HUES48 (cell line): ENCODE results near the gene TRAF3IP1.
"Not testable (repeated sequence)": the region's sequence is repeated elsewhere in the genome, so short reads cannot be mapped to it uniquely, and the experiment has no call there.

Experiments used
- H3K27ac ChIP-seq: one replicate; pipeline ENCODE4 v1.7.0; 2013; ENCODE audit warnings: low read depth, low read length, inconsistent platforms
- H3K27me3 ChIP-seq: 2 replicates; pipeline ENCODE4 v1.6.1; 2013; ENCODE audit warnings: mild to moderate bottlenecking, low read length; ENCODE audit not compliant: control insufficient read depth, insufficient read depth
- H3K36me3 ChIP-seq: 2 replicates; pipeline ENCODE4 v1.6.1; 2013; ENCODE audit warnings: low read length; ENCODE audit not compliant: control insufficient read depth, insufficient read depth
- H3K4me1 ChIP-seq: 2 replicates; pipeline ENCODE4 v1.6.1; 2013; ENCODE audit warnings: mild to moderate bottlenecking, low read length; ENCODE audit not compliant: control insufficient read depth, insufficient read depth
- H3K4me3 ChIP-seq: 2 replicates; pipeline ENCODE4 v1.5.1; 2013; ENCODE audit warnings: mild to moderate bottlenecking, low read depth, low read length
- H3K9ac ChIP-seq: 2 replicates; pipeline ENCODE4 v1.6.1; 2013; ENCODE audit warnings: mild to moderate bottlenecking, low read depth, low read length, moderate library complexity
- H3K9me3 ChIP-seq: 2 replicates; pipeline ENCODE4 v1.6.1; 2013; ENCODE audit warnings: low read length; ENCODE audit not compliant: control insufficient read depth, insufficient read depth

TRAF3IP1 gene

DNA sequence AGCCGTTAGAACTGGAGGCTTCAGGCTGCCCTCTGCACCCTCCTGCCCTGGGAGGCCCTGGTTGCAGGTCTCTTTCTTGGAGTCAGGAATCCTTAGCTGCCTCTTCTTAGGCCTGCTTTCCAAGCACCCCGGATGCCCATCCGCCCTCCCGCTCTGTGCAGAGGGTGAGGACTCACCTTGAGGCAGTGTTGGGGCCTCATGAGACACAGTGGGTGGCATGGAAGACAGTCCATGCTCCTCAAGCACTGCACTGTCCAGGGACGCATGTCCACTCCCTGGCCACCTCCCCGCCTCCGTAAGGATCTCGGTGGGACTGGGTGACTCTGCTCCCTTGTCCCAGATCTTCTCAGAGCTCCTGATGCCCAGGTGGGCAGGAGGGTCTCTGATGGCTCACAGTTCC is 5.7 kb upstream of the TRAF3IP1 start:
- 0 out of 2 replicates have a peak, but pooled peaks cover under 1% of the 10 kb centered on the region for H3K4me1 ChIP-seq
- peaks cover 6% of the 10 kb centered on the region for H3K27me3 ChIP-seq
- H3K9ac ChIP-seq, result no peak overlapping the region
- H3K4me3 ChIP-seq, result no peak overlapping the region
- no peaks in the 10 kb centered on the region for H3K36me3 ChIP-seq
- H3K27ac ChIP-seq, result no peak overlapping the region
- H3K9me3 ChIP-seq, result no peaks in the 10 kb centered on the region

DNA sequence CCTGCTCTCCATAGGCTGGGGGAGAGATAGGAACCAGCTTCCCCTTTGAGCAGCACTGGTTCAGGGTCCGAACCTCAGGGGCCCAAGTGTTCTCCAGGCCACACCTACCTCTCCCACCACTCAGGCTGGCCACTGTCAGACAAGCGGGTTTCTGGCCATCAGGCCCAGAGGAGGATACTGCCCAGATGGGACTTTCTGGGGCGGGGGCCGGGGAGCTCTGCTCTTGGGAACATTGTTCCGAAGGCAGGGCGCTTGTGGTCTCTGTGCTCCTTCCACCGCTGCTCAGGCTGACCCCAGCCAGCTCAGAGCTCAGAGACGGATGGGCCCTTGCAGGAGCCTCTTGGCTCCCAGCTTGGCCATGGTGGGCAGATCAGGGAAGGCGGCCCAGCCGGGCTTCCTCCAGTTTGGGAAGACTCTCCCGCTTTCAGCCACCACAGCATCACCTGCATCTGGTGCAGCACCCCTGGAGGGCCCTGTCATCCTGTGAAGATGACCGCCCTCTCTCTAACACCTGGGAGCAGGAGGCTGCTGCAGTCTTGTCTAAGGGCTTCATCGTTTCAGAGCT is 5.2 kb upstream of the TRAF3IP1 start:
- Histone ChIP-seq H3K27me3 (peaks cover 8% of the 10 kb centered on the region), H3K9me3 (no peaks in the 10 kb centered on the region), H3K9ac (no peak overlapping the region), H3K4me1 (0 out of 2 replicates have a peak, but pooled peaks cover 4% of the 10 kb centered on the region), H3K4me3 (no peak overlapping the region), H3K36me3 (no peaks in the 10 kb centered on the region), H3K27ac (no peak overlapping the region)

DNA sequence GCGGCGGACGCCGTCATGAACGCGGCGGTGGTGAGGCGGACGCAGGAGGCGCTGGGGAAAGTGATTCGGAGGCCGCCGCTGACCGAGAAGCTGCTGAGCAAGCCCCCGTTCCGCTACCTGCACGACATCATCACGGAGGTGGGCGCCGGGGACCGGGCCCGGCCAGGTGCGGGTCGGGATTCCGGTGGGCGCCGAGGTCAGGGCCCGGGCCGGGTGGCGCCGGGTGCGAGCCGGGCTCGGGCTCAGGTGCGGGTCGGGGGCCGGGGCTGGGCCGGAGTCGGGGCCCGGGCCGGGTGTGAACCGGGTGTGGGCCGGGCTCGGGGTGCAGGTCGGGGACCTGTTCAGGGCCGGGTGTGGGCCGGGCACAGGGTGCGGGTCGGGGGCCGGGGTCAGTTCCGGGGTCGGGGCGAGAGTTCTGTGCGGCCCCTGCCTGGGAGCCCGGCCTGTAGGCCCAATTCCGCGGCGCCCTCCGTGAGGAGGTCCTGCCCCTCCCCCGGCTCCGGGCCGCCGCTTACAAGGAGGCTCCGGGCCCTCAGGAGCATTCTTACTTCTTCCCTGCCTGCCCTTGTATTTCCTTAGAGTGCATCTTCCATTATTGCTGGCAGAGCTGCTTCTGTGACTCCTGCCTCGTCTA is 447 bp downstream of the TRAF3IP1 start:
- no peaks in the 10 kb centered on the region for H3K9me3 ChIP-seq
- peaks cover 4% of the 10 kb centered on the region; the same call in 1 of the 2 replicates for H3K4me1 ChIP-seq
- H3K36me3 ChIP-seq, result peaks cover 13% of the 10 kb centered on the region; the same call in 1 of the 2 replicates
- H3K27ac ChIP-seq, result no peak overlapping the region
- H3K27me3 ChIP-seq, result peaks cover 8% of the 10 kb centered on the region
- H3K4me3 ChIP-seq, result peak overlapping the region; percentile 85
- H3K9ac ChIP-seq, result 0 out of 2 replicates have a peak overlapping the region, but pooled peaks have one; percentile 30

DNA sequence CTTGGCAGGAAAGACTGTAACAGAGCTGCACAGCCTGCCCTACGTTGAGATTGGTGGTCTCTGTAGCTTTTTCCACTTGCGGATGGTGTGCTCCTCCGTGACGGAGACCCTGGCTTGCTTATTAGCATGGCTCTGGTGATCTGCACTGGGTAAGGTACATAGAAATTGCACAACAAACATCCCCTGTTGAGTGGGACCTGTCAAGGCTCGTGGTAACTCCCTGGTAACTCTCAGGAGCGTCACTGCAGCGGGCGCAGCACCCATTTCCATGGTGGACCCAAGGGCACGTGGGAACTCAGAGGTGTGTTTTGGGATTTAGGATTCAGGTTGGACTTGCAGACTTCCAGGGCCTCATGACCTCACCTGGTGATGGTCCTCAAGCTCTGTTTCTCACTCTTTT is 1.1 kb downstream of the TRAF3IP1 start:
- Histone ChIP-seq H3K36me3 (peaks cover 17% of the 10 kb centered on the region; the same call in 1 of the 2 replicates), H3K27me3 (peaks cover 8% of the 10 kb centered on the region), H3K4me3 (peak overlapping the region; percentile 85), H3K9ac (no peak overlapping the region), H3K9me3 (no peaks in the 10 kb centered on the region), H3K27ac (no peak overlapping the region), H3K4me1 (peaks cover 4% of the 10 kb centered on the region; the same call in 1 of the 2 replicates)

DNA sequence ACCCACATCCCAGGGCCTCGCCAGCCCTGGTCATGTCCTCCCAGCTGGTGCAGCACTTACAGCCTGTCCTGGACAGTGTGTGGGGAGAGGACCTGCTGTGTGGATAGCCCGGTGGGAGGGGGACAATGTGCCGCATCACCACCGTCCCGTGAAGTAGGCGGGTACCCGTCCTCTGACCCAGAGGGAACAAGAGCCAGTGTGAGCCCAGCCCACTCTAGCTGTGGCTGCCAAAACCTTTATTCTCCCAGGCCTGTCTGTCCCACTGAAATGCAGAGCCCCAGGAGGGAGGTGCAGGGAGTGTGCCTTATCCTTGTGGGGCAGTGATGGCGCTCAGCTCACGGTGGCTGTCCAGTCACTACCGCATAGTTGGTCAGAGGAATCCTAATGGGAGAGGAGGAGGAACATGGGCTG is 1.7 kb downstream of the TRAF3IP1 start:
- peaks cover 8% of the 10 kb centered on the region for H3K27me3 ChIP-seq
- peaks cover 20% of the 10 kb centered on the region for H3K36me3 ChIP-seq
- 0 out of 2 replicates have a peak overlapping the region, but pooled peaks have one; percentile 4 for H3K4me3 ChIP-seq
- H3K4me1 ChIP-seq, result peaks cover 4% of the 10 kb centered on the region; the same call in 1 of the 2 replicates
- no peak overlapping the region for H3K27ac ChIP-seq
- no peaks in the 10 kb centered on the region for H3K9me3 ChIP-seq
- no peak overlapping the region for H3K9ac ChIP-seq

DNA sequence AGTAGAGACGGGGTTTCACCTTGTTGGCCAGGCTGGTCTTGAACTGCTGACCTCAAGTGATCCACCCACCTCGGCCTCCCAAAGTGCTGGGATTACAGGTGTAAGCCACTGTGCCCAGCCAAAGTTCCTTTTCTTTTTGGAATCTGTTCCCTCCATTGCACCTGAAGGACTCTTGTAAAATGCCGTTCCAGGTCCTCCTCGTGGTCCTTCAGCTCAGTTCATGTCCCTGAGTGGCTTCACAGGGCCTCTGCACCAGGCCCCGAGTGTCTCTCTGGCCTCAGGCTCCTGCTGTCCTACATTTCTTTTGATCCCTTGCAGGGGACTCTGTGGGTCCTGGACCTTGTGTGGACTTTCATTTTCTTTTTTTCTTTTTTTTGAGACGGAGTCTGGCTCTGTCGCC is 3.9 kb downstream of the TRAF3IP1 start:
- not testable (repeated sequence) for H3K27me3 ChIP-seq, H3K9me3 ChIP-seq, H3K27ac ChIP-seq, H3K9ac ChIP-seq, H3K4me1 ChIP-seq, H3K4me3 ChIP-seq
- H3K36me3 ChIP-seq, result peaks cover 41% of the 10 kb centered on the region

DNA sequence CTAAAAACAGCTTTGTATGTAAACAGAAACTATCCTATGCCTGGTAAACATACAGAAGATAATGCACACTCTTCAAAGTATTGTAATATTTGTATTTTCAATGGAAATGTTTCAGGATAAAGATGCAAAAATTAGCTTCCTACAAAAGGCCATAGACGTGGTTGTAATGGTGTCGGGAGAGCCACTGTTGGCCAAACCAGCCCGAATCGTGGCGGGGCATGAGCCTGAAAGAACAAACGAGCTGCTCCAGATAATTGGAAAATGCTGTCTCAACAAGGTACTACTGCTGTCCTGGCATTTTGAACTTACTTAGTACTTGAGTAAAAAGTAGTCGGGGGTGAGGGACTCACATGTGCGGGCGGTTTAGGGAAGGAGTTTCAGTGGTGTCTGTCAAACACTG is 5.4 kb downstream of the TRAF3IP1 start:
- Histone ChIP-seq H3K9ac (no peak overlapping the region), H3K27ac (no peak overlapping the region), H3K4me1 (no peaks in the 10 kb centered on the region; the same call in 1 of the 2 replicates), H3K4me3 (no peak overlapping the region), H3K9me3 (no peaks in the 10 kb centered on the region), H3K27me3 (no peaks in the 10 kb centered on the region), H3K36me3 (peaks cover 53% of the 10 kb centered on the region)

DNA sequence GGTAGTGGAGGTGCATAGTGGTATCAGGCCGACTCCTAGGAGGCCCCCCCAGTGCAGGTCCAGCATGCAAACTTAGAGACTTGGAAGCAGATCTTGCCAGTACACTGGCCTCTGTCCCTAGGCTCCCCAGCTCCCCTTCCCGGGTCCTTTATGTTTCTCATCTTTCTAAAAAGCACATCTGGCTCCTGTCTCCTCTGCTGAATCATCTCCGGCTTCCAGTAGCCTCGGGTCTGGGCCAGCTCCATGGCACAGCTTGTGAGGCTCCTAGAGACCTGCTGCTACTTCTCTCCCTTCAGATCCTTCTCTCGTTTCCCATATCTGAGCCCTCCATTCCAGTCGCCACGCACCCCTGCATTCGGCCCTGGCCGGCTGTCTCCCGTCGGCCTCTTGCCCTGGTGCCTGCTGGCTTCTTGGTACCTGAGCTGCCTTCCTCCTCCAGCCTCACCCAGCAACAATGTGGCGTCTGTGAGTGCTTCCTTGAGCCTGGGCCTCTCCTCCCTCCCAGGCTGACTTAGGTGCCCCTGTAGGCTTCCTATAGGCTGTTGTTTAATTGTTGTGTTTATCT is 6.6 kb downstream of the TRAF3IP1 start:
- Histone ChIP-seq H3K27me3 (no peaks in the 10 kb centered on the region), H3K27ac (no peak overlapping the region), H3K36me3 (peaks cover 54% of the 10 kb centered on the region), H3K4me1 (no peaks in the 10 kb centered on the region), H3K9me3 (no peaks in the 10 kb centered on the region), H3K4me3 (no peak overlapping the region), H3K9ac (no peak overlapping the region)

DNA sequence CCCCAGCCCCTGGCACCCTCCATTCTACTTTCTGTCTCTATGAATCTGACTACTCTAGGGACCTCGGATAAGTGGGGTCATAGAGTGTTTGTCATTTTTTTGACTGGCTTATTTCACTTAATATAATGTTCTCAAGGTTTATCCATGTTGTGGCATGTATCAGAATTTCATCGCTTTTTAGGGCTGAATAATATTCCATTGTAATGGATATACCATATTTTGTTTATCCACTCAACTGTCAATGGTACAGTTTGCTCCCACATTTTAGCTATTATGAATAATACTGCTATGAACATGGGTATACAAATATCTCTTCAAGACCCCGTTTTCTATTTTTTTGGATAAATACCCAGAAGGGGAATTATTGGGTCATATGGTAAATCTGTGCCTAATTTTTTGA is 7.4 kb downstream of the TRAF3IP1 start:
- no peaks in the 10 kb centered on the region for H3K27me3 ChIP-seq
- no peak overlapping the region for H3K9ac ChIP-seq
- H3K4me1 ChIP-seq, result no peaks in the 10 kb centered on the region
- no peak overlapping the region for H3K4me3 ChIP-seq
- H3K36me3 ChIP-seq, result peaks cover 55% of the 10 kb centered on the region
- no peak overlapping the region for H3K27ac ChIP-seq
- H3K9me3 ChIP-seq, result no peaks in the 10 kb centered on the region

DNA sequence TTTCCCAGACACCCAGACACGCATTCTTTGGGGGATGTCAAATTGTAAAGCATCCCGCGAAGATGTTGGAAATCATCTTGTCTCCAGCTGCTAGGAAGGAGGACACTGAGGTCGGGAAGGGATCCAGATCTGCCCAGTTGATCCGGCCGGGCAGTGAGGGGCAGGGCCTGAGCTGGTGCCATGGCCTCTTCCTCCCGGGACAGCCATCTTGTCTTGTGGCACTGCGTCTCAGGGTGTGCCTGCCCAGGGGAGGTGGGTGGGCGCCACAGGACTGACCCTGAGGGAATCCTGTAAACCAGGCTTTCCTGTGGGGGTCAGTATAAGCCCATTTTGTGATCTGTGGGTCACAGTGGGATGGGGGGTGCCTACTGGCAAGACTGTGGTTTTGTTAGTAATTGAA is 10.1 kb downstream of the TRAF3IP1 start:
- Histone ChIP-seq H3K4me3 (no peak overlapping the region), H3K9ac (no peak overlapping the region), H3K4me1 (no peaks in the 10 kb centered on the region), H3K27me3 (no peaks in the 10 kb centered on the region), H3K9me3 (no peaks in the 10 kb centered on the region), H3K27ac (no peak overlapping the region), H3K36me3 (peaks cover 55% of the 10 kb centered on the region)

DNA sequence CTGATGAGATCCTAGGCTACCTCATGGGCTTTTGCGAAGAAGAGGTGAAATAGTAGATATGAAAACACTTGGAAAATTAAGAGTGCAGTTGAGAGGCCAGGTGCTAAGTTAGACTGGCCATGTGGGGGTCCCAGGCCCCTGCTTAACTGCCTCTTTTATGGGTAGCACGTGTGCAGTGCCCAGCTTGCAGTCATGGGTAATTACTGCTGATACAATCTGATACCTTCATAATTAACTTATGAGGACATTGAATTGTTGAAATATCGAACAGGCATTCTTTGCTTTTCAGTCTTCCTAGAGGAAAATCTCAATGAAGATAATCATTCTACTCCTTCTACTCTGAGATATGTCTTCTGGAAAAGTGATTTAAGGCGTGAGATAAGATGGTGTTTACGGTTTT is 11.6 kb downstream of the TRAF3IP1 start:
- no peaks in the 10 kb centered on the region for H3K4me1 ChIP-seq
- H3K27ac ChIP-seq, result no peak overlapping the region
- H3K9me3 ChIP-seq, result no peaks in the 10 kb centered on the region
- no peak overlapping the region for H3K9ac ChIP-seq
- H3K27me3 ChIP-seq, result no peaks in the 10 kb centered on the region
- H3K36me3 ChIP-seq, result peaks cover 53% of the 10 kb centered on the region
- H3K4me3 ChIP-seq, result no peak overlapping the region
